GM18907 (cell line): ENCODE data around the gene ARMC12.
"Not testable (repeated sequence)": the region's sequence is repeated elsewhere in the genome, so short reads cannot be mapped to it uniquely, and the experiment has no call there.

Experiments used
- ATAC-seq: cut with Tn5 transposase; IDR thresholded peaks from one replicate; pipeline ENCODE4 v1.9.1; 2021; ENCODE audit warnings: mild to moderate bottlenecking, moderate library complexity; ENCODE audit not compliant: unreplicated experiment

ARMC12 gene

GRCh38 chr6:35731736-35732532 is 4.9 kb upstream of the ARMC12 start:
- ATAC-seq, result peak; percentile 48

- ATAC-seq, result no peak
Observed at GRCh38 chr6:35733633-35734032, 3.2 kb upstream of the ARMC12 start.

- ATAC-seq, result not testable (repeated sequence)
Observed at GRCh38 chr6:35734319-35734718, 2.5 kb upstream of the ARMC12 start.

- no peak for ATAC-seq
Observed at GRCh38 chr6:35735452-35735851, 1.4 kb upstream of the ARMC12 start.

GRCh38 chr6:35736253-35736894 is 458 bp upstream of the ARMC12 start:
- ATAC-seq, result no peak

- no peak for ATAC-seq
Observed at GRCh38 chr6:35737413-35738211, 780 bp downstream of the ARMC12 start.

- ATAC-seq, result no peak
Observed at GRCh38 chr6:35739645-35740524, 3.1 kb downstream of the ARMC12 start.

GRCh38 chr6:35742842-35743241 is 6.0 kb downstream of the ARMC12 start:
- no peak for ATAC-seq

DNA sequence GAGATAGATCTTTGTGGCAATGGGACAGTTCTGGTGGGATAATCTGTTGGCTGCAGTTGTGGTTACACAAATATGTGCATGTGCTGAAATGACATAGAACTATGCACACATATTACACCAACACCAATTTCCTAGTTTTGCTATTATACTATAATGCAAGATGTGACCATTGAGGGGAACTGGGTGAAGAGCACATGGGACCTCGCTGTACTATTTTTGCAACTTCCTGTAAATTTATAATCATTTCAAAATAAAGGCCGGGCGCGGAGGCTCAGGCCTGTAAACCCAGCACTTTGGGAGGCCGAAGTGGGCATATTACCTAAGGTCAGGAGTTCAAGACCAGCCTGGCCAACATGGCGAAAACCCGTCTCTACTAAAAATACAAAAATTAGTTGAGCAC is 8.7 kb downstream of the ARMC12 start:
- ATAC-seq, result no peak

GRCh38 chr6:35746516-35746915 is 9.7 kb downstream of the ARMC12 start:
- ATAC-seq, result no peak

DNA sequence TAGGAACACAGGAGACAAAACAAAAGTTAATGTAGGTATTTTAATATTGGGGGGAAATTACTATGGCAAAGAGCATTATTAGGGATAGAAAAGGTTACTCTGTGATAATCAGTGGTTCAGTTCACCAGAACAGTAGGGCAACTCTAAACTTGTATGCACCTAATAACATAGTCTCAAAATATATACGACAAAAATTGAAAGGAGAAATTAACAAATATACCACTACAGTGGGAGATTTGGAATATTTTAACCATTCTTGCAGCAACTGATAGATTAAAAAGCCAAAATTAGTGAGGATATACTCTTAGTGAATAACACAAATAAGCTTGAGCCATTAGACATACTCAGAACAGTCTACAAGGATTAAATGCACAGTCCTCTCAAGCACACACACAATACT is 11.0 kb downstream of the ARMC12 start:
- no peak for ATAC-seq

DNA sequence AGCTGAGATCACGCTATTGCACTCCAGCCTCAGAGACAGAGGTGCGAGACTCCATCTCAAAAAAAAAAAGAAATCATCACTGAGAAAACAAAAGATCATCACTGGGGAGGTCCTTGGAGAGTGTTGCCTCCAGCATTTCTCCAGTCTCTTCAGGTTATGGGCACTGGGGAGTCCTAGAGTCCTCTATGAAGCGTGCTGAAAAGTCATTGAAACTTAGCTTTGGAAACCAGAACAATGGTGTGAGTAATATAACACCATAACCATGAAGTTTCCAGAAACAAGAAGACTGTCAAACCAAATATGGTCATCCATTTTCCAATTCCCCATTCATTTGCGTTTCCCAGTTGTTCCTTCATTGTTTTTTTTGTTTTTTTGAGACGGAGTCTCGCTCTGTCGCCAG is 13.7 kb downstream of the ARMC12 start:
- ATAC-seq, result no peak

GRCh38 chr6:35751594-35751993 is 14.8 kb downstream of the ARMC12 start:
- ATAC-seq, result no peak

DNA sequence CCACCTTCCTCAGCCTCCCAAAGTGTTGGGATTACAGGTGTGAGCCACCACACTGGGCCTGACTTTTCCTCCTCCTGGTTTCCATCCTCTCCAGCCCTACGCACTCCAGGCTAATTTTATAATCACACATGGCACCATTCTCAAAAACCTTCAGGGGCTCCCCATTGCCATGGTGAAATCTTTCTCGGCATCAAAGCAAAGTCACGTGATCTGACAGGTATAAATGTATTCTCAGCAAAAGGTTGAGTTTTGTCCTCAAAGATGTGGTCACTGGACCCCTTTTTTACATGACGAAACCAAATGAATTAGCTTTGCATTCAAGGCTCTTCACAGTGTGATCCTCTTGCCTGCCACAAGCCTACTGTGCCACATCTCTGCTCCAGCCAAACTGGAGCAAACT is 15.5 kb downstream of the ARMC12 start:
- no peak for ATAC-seq

GRCh38 chr6:35754452-35755277 is 17.8 kb downstream of the ARMC12 start:
- no peak for ATAC-seq

- no peak for ATAC-seq
Observed at GRCh38 chr6:35755278-35755924, 18.6 kb downstream of the ARMC12 start.

- ATAC-seq, result no peak
Observed at GRCh38 chr6:35757456-35758123, 20.8 kb downstream of the ARMC12 start.

- ATAC-seq, result no peak
Observed at GRCh38 chr6:35759426-35759825, 22.6 kb downstream of the ARMC12 start.

- ATAC-seq, result no peak
Observed at GRCh38 chr6:35765739-35766138, 28.9 kb downstream of the ARMC12 start.
